GM21526 (cell line): ENCODE measurements around the gene PIGX.

Experiments used
- ATAC-seq: cut with Tn5 transposase; IDR thresholded peaks from one replicate; pipeline ENCODE4 v1.9.1; 2021; ENCODE audit warnings: moderate library complexity; ENCODE audit not compliant: unreplicated experiment, low FRiP score

Gene PIGX

DNA sequence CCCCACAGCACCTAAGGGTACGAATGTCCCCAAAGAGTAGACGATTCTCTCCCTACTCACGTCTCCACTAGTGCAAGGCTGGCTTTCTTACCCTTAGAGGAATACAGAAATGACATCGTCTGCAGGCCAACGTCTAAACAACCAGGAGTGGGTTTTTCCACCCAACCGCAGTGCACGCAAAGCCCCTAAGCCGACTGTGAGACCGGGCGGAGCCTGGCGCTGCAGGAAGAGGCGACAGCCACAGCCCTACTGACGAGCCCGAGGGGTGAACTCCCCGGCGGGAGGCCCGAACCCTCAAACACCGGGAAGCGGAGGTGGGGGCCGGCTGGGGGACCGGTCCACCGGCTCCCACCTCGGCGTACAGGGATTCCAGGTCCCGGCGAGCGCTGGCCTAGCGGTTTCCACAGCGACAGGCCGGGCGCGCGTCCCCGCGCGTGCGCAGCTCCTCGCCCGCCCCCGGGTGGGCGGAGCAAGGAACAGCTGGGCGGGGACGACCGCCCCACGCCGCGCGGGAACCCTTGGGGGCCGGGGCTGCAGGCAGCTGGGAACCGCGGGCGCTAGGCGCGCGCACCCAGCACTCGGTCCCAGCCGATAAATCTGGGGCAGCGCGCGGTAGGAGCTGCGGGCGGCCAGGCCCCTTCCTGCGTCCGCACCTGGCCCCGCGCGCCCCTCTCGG lies at the start of gene PIGX, which contains the start of gene CEP19:
Gene PIGX, plus strand, starts transcription at position 540 of the 676 bp plus-strand sequence.
Gene CEP19, minus strand, starts transcription at position 413 of the 676 bp plus-strand sequence. CDS start 3,593 bp downstream, outside the sequence.
- peak; percentile 70 for ATAC-seq

DNA sequence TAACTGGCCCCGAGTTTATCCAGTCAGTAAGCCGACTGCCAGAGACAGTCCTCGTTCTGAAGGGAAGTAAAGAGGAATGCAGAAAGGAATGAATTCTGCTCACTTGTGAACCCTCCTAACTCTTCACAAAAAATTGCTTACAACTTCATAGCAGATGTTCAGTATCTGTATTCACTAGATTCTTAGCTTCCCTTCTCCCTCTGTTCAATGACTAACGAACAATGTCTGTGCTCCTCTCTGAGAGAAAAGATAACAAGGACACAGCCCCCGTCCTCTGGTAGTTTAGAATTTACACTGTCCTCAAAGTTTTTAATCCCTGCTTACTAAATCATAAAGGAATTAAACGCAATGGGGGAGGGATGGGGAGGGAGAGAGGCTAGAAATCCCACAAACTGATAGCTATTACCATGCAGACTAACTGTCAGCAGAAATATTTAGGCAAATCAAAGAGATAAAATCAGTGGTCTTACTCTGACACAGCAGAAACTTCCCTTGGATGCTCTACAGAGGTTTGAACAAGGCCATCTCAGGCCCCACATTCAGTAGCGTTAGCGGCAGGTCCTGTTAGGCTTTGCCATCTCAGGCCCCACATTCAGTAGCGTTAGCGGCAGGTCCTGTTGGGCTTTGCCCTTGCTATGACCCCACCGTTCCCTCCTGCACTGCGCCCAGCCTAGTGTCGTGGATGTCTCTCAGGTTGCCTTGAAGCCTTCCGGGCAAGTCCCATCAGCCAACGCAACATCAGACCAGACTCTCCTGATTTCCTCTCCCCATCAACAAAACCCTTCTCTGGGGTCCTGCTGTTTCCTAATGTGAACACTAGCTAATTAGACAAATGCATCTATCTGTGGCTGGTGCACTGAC lies 49.2 kb upstream of the PIGX start:
- ATAC-seq, result no peak

DNA sequence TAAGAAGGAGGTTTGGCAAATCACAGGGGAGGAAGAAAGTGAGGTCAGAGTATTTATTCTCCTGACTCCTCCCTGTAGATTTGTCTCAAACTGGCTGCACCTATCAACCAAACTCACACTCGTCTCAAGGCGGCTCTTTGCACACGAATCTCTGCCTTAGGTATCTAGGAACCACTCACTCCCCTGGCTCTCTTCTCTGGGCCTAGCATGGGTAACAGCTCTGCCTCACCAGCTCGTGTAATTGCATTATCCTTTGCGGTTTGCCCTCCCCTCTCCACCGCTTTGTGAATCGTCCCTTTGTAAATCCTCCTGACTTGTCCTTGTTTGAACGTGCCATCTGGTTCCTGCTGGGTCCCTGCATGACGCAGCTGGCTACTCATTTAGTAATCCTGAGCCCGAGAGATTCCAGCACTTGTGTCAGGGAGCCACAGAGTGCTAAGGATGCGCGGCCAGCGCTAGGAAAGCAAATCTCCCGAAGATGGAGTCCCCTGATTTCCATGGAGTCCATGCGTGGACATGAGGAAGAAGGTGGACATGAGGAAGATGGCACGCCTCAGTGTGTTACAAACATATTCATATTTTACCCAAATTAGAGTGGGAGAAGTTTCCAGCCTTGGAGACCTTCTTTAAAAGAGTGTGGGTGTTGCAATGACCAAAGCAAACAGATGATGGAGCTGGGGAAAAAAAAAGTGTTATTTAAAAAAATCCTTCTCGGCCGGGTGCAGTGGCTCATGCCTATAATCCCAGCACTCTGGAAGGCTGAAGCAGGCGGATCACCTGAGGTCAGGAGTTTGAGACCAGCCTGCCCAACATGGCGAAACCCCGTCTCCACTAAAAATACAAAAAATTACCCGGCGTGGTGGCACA lies 45.9 kb upstream of the PIGX start:
- ATAC-seq, result no peak

DNA sequence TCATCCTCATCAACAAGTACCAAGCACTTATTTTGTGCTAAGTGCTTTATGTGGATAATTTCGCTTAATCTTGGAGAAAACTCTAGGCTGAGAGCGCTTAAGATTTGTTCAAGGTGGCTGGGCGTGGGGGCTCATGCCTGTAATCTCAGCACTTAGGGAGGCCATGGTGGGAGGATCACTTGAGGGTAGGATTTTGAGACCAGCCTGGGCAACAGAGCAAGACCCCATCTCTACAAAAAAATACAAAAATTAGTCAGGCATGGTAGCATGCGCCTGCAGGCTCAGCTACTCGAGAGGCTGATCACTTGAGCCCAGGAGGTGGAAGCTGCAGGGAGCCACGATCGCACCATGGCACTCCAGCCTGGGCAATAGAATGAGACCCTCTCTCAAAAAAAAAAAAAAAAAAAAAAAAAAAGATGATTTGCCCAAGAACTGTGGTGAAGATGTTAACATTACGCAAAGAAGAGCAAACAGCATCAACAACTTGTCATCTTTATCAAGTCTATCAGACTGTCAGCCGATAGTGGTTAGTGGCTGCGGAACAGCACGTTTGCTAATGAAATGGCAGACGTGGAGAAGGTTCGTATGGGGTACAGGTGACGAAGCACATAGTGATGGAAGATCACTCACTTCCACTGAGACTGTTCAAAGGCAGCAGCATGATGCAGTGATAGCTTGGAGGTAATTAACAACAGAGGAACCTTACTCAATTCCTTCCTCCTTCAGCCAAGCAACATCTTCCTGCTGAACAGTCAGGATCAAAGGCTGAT lies 44.9 kb upstream of the PIGX start:
- no peak for ATAC-seq

DNA sequence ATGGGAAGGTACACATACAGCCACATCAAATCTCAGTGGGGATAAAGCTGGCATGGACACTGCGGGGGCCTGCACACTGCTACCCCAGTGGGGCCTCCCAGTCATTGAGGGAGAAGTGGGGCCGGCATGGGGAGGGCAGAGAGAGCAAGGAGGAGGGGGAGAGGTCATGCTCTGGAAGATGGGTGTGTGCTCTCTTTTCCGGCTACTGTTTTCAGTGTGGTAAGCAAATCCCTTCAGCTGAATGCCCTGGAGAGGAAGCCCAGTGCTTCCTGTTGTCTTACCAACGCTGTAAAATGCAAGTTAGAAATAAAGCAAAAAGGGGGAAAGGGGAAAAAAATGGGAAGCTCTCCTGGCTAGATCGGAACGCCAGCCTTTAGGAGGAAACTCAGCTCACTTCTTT lies 41.8 kb upstream of the PIGX start:
- ATAC-seq, result no peak

DNA sequence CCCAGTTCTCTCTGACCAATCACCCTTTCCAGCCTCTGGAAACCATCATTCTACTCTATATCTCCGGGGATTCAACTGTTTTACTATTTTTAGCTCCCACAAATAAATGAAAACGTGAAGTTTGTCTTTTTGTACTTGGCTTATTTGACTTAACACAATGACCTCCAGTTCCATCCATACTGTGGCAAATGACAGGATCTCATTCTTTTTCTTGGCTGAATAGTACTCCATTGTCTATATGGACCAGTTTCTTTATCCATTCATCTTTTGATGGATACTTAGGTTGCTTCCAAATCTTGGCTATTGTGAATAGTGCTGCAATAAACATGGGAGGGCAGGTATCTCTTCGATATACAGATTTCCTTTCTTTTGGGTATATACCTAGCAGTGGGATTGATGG lies 38.5 kb upstream of the PIGX start:
- ATAC-seq, result no peak

DNA sequence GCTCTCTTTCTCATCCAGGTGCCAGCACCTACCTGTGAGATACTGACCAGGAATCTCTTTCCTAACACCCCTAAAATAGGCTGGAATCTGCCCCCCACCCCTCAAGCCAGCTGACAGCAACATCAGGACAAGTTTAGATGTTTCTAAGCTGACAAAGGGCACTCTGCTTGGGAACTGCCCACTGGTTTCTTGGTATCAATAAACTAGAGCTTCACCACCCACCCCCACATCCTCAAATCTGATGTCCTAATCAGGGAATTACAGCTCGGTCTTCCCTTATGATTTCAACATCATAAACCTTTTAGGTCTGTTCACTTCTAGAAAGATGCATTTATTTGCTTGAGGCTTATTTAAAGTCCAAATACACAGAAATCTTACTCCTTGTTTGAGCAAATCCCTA lies 34.8 kb upstream of the PIGX start:
- ATAC-seq, result no peak

DNA sequence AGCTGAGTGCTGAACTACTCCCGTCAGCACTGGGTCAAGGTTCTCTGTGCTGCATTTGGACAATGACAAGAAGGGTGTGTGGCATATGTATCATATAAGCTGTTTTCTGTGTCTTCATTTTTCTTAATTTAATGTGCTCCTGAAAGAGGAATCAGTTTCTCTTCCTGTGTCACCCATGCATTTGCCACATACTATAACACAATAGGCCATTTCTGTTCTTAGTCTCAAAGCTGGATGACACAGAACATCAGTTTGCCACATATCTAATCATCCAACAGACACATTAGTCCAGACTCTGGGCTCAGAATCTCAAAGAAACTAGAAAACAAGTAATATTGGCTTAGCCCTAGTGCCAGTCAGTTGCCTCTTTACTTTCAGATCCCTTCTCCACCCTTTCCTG lies 34.2 kb upstream of the PIGX start:
- no peak for ATAC-seq

DNA sequence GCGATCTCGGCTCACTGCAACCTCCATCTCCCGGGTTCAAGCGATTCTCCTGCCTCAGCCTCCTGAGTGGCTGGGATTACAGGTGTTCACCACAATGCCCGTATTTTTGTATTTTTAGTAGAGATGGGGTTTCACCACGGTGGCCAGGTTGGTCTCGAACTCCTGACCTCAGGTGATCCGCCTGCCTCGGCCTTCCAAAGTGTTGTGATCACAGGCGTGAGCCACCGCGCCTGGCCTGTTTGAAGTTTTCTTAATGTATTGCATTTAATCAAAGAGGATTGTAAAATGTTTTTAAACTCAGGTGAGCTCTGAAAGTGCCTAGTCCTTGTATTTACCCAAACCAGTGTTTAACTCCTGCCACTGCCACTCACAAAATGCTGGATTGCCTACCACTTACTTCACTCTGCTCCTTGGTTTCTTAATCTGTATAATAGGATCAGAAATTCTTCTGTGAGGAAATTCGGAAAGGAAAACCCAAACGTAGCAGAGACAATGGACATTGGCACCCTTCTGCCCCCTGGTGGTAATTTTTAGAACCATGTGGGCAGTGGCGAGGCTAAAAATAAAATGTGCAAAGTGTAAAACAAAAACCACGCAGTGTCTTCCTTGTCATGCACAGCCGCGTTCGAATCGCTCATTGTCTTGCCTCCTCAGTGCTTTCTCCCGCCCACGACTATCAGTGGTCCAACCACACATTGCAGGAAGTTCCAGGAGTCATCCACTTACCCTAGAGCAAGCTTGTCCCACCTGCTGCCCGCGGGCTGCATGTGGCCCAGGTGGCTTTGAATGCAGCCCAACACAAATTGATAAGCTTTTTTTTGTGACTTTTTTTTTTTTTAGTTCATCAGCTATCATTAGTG lies 27.4 kb upstream of the PIGX start:
- ATAC-seq, result peak; percentile 75

DNA sequence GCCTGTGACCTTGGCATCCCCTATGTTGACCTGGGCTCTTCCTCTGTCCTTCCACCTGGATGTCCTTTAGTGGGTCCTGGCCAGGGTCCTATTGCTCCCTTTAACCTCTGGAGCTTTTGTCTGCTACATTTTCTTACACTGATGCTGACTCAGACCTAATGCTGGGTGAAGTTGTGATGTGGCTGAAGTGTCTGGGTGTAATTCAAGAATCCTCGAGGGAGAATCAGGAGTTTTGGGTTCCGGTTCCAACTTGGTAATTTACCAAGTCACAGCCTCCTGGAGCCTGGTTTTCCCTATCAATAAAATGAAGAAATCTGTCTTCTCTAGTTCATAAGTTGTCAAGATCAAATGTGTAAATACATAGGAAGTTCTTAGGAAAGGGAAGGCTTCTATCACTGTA lies 25.7 kb upstream of the PIGX start:
- ATAC-seq, result no peak

DNA sequence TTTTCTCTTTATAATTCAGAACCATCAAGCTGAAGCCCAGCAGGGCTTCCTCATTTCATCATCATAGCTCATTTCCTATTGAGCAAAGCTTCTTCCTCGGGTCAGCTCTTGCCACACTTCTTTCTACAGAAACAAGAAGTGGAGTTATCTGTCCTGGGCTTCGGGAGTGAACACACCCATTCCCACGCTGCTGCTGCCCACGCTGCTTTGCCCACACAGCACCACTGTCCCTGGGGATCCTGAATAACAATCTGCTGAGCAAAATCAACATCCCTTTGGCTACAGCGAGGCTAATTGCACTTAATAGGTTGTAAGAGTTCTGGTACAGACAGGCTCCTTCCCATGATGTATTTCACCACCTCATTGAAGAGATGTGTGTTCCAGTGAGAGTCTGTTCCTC lies 23.8 kb upstream of the PIGX start:
- ATAC-seq, result no peak

DNA sequence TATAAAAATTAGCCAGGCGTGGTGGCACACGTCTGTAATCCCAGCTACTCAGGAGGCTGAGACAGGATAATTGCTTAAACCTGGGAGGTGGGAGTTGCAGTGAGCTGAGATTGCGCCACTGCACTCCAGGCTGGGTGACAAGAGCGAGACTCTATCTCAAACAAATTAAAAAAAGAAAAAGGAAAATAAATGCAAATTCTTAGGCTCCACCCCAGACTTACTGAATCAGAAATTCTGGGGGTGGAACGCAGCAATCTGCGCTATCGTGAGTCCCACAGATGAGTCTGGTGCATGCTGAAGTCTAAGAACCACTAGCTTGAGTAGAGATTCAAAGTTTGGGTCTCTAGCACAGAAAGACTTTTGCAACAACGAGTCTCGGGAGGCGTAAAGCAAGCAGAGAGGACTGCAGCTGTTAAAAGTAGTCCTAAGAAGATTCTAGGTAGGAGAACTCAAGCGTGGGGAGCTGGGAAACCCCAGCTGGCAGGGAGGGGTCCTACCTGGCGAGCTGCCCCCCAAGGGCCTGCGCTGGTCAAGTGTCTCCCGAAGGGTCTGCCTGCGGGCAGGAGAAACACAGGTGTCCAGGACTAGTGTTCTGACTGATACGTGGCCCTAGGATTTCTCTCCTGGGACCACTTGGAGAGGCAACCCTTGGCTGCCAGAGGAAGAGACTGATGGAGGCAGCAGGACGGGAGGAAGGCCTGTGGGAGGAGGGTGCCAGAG lies 22.1 kb upstream of the PIGX start:
- no peak for ATAC-seq

DNA sequence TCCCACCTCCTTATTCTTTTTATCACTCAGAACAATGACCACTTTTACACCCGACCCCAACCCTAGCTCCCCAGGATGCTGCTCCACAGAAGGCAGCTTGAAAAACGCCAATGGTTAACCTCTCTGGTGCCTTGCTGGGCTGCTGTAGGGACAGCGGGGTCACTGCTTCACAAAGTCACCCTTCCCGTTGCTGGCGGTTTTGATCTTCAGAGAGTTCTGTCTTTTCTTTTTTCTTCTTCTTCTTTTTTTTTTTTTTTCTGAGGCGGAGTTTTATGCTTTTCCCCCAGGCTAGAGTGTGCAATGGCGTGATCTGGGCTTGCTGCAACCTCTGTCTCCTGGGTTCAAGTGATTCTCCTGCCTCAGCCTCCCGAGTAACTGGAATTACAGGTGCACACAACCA lies 20.8 kb upstream of the PIGX start:
- no peak for ATAC-seq

DNA sequence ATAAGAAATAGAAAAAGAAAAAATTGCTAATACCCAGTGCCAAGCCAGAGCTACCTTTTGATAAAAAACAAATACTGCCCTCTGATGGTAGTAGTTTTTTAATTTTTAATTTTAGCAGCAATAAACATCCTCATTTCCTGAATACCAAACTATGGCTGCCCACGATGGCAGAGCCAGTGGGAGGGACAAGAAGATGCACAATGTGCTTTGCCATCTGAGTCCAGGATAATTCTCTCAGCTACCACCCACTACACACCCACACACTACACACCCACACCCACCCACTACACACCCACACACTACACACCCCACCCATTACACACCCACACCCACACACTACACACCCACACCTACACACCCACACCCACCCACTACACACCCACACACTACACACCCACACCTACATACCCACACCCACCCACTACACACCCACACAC lies 18.0 kb upstream of the PIGX start:
- no peak for ATAC-seq

DNA sequence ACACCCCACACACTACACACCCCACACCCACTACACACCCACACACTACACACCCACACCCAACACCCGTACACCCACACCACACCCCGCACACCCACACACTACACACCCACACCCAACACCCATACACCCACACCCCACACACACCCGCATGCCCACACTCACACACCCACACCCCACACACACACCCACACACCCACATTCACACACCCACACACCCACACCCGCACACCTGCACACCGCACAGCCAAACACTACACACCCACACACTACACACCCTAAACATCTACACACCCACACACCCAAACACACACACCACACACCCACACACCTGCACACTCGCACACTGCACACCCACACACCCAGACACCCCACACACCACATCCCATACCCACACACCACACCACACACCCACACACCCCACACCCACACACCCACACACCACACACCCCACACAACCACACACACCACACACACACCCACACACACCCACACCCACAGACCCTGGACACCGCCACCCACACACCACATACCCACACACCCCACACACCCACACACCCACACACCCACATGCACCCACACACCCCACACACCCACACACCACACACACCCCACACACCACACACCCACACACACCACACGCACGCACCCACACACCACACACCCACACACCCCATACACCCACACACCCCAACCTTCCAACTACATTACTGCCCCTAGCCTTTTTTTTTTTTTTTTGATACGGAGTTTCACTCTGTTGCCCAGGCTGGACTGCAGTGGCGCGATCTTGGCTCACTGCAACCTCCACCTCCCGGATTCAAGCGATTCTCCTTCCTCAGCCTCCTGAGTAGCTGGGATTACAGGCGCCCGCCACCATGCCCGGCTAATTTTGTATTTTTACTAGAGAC lies 17.0 kb upstream of the PIGX start:
- ATAC-seq, result no peak

DNA sequence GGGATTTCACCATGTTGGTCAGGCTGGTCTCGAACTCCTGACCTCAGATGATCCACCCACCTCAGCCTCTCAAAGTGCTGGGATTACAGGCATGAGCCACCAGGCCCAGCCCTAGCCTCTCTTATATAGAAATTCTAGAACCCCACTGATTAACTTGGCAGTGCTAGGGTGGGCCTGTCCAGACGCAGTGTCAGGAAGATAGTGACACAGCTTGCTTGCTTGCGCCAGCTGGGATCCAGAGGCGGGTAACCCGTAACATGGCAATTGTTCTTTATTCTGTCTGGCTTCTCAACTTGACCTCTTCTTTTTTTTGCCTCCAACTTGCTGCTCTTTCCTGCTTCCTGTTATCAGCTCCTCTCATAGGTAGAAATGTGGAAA lies 16.3 kb upstream of the PIGX start:
- ATAC-seq, result no peak

DNA sequence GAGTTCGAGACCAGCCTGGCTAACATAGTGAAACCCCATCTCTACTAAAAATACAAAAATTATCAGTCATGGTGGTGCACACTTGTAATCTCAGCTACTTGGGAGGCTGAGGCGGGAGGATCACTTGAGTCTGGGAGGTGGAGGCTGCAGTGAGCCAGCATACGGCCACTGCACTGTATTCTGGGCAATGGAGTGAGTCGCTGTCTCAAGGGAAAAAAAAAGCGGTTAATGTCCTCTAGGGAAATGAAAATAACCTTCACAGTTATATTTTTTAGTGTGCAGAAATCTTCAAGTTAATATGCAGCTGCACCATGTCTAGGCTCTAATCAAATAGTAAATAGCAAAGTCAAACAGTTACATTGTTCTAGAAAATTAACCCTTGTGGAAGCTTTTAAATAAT lies 14.9 kb upstream of the PIGX start:
- ATAC-seq, result no peak

DNA sequence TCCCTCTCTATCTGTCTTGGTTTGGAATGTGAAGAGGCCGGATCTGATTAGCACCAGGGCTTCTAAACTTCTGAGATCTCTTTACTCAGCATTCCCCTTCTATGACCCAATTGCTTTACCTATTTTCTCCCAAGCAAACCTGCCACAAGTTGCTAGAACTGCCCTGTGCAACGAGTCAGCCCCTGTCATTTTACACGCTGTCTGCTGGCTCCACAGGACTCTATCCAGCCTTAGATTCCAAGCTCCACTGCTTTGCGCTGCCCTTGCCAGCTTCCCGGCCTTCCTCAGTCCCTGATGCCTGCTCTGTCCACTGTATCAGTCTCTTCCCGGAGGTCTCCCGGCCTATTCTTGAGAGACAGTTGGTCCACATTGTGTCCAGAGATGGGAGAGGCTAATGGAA lies 12.4 kb upstream of the PIGX start:
- ATAC-seq, result no peak
